Mucosa of rectum (tissue), 2 donors: Measurements from ENCODE around the gene LAP3.
"Not testable (repeated sequence)": the region's sequence is repeated elsewhere in the genome, so short reads cannot be mapped to it uniquely, and the experiment has no call there.

Experiments
- H3K27ac ChIP-seq, 2 donors: one replicate each; pipeline ENCODE4 v1.7.0; 2013; ENCODE audit warnings: inconsistent platforms in 2 of 2, low read depth in 2 of 2, low read length in 2 of 2
- H3K27me3 ChIP-seq, 2 donors: one replicate each; pipeline ENCODE4 v1.7.0; 2013; ENCODE audit warnings: low read length in 2 of 2; ENCODE audit not compliant: control insufficient read depth in 2 of 2, insufficient read depth in 2 of 2
- H3K36me3 ChIP-seq, 2 donors: one replicate each; pipeline ENCODE4 v1.7.0; 2013; ENCODE audit warnings: low read length in 2 of 2; ENCODE audit not compliant: control insufficient read depth in 2 of 2, insufficient read depth in 2 of 2
- H3K4me1 ChIP-seq, 2 donors: one replicate each; pipeline ENCODE4 v1.7.0; 2013; ENCODE audit warnings: low read length in 2 of 2, mild to moderate bottlenecking in 1 of 2; ENCODE audit not compliant: control insufficient read depth in 2 of 2, insufficient read depth in 2 of 2
- H3K4me3 ChIP-seq, 2 donors: one replicate each; pipeline ENCODE4 v1.7.0; 2013; ENCODE audit warnings: low read length in 2 of 2
- H3K9ac ChIP-seq, 2 donors: one replicate each; pipeline ENCODE4 v1.7.0; 2013; ENCODE audit warnings: low read length in 2 of 2, low read depth in 1 of 2, mild to moderate bottlenecking in 1 of 2
- H3K9me3 ChIP-seq, 2 donors: one replicate each; pipeline ENCODE4 v1.7.0; 2013; ENCODE audit warnings: low read length in 2 of 2; ENCODE audit not compliant: control insufficient read depth in 2 of 2
- donor health status: healthy.
- donor health status: Normal muscosa, but diverticular disease.

LAP3 gene

GRCh38 chr4:17576932-17577664, at the start of gene LAP3:
Gene LAP3 (plus strand): TSS chr4:17577198. CDS start chr4:17577466, 268 bp downstream.
- H3K9ac ChIP-seq = peak within 1 kb of the TSS; percentile 90 to 91

GRCh38 chr4:17528551-17529165, 48.3 kb upstream of the LAP3 start:
- H3K27ac ChIP-seq = no peak overlapping the region
- no peaks in the 10 kb centered on the region for H3K4me1 ChIP-seq
- H3K36me3 ChIP-seq = no peaks in the 10 kb centered on the region
- H3K9ac ChIP-seq = no peak overlapping the region
- H3K27me3 ChIP-seq = no peaks in the 10 kb centered on the region
- H3K4me3 ChIP-seq = no peak overlapping the region
- no peaks in the 10 kb centered on the region for H3K9me3 ChIP-seq

More at GRCh38 chr4:17576932-17577664, at the start of gene LAP3:
- peak within 1 kb of the TSS; percentile 84 to 94 for H3K4me3 ChIP-seq
- H3K27ac ChIP-seq = peak within 1 kb of the TSS; percentile 97
- no peaks in the 10 kb centered on the region for H3K9me3 ChIP-seq
- no peaks in the 10 kb centered on the region for H3K27me3 ChIP-seq
- peaks cover 18 to 19% of the 10 kb centered on the region in 2 donors for H3K4me1 ChIP-seq
- H3K36me3 ChIP-seq = peaks cover 1 to 8% of the 10 kb centered on the region in 2 donors

- Histone ChIP-seq H3K4me1 (no peaks in the 10 kb centered on the region), H3K9ac (no peak overlapping the region), H3K27ac (no peak overlapping the region), H3K4me3 (no peak overlapping the region), H3K27me3 (no peaks in the 10 kb centered on the region), H3K9me3 (no peaks in the 10 kb centered on the region), H3K36me3 (no peaks in the 10 kb centered on the region)
Measured at GRCh38 chr4:17531538-17532285, 45.3 kb upstream of the LAP3 start.

- Histone ChIP-seq H3K27me3 (no peaks in the 10 kb centered on the region), H3K27ac (no peak overlapping the region), H3K9ac (no peak overlapping the region), H3K4me1 (no peaks in the 10 kb centered on the region), H3K4me3 (no peak overlapping the region), H3K9me3 (no peaks in the 10 kb centered on the region), H3K36me3 (no peaks in the 10 kb centered on the region)
Measured at GRCh38 chr4:17534705-17535104, 42.3 kb upstream of the LAP3 start.

- Histone ChIP-seq H3K36me3 (no peaks in the 10 kb centered on the region), H3K27me3 (no peaks in the 10 kb centered on the region), H3K4me3 (no peak overlapping the region), H3K9ac (no peak overlapping the region), H3K4me1 (no peaks in the 10 kb centered on the region), H3K9me3 (no peaks in the 10 kb centered on the region), H3K27ac (no peak overlapping the region)
Measured at GRCh38 chr4:17535242-17535641, 41.8 kb upstream of the LAP3 start.

- Histone ChIP-seq H3K9ac (no peak overlapping the region), H3K4me1 (no peaks in the 10 kb centered on the region), H3K27me3 (no peaks in the 10 kb centered on the region), H3K36me3 (no peaks in the 10 kb centered on the region), H3K9me3 (no peaks in the 10 kb centered on the region), H3K27ac (no peak overlapping the region), H3K4me3 (no peak overlapping the region)
Measured at GRCh38 chr4:17535906-17536305, 41.1 kb upstream of the LAP3 start.

- H3K4me3 ChIP-seq, H3K27ac ChIP-seq, H3K4me1 ChIP-seq, H3K9me3 ChIP-seq, H3K36me3 ChIP-seq, H3K9ac ChIP-seq, H3K27me3 ChIP-seq: not testable (repeated sequence)
Measured at GRCh38 chr4:17537060-17537459, 39.9 kb upstream of the LAP3 start.

GRCh38 chr4:17544205-17544604, 32.8 kb upstream of the LAP3 start:
- Histone ChIP-seq H3K9me3 (no peaks in the 10 kb centered on the region), H3K4me1 (peaks cover 0 to 2% of the 10 kb centered on the region in 2 donors), H3K9ac (no peak overlapping the region), H3K36me3 (no peaks in the 10 kb centered on the region), H3K27ac (no peak overlapping the region), H3K4me3 (no peak overlapping the region), H3K27me3 (no peaks in the 10 kb centered on the region)

GRCh38 chr4:17544831-17545234, 32.2 kb upstream of the LAP3 start:
- H3K36me3 ChIP-seq = no peaks in the 10 kb centered on the region
- no peaks in the 10 kb centered on the region for H3K27me3 ChIP-seq
- no peak overlapping the region for H3K4me3 ChIP-seq
- H3K4me1 ChIP-seq = peaks cover 0 to 2% of the 10 kb centered on the region in 2 donors
- H3K27ac ChIP-seq = no peak overlapping the region
- H3K9me3 ChIP-seq = no peaks in the 10 kb centered on the region
- no peak overlapping the region for H3K9ac ChIP-seq
